ENCODE results near the gene PLA2G4C.

GRCh38 chr19:48090281-48090802 lies 20.3 kb downstream of the PLA2G4C start:
- TF ChIP-seq EP300 (IDR thresholded peaks at IDR 0.05) (no peak), POLR2AphosphoS5 (IDR thresholded peaks at IDR 0.05) (no peak)

All from upper lobe of left lung (tissue), 4 donors.